HCT116 (cell line): ENCODE data around the gene NCLN. TPM values are rescaled to one million over a fixed set of nuclear protein-coding genes. Genes with fewer than 3 reads are reported as not detected.
A peak's percentile ranks its signal among the peaks of the same experiment; 100 is the strongest.

Source experiments
- ATAC-seq: fragments of 200-7000 bp; cut with Tn5 transposase; 2 replicates; pipeline ENCODE4 v1.9.1; 2020; ENCODE audit warnings: mild to moderate bottlenecking, moderate library complexity
- BruUV-seq: library from RNA; stranded (reverse); fragments of 400-500 nt; replicated peaks from 2 replicates; lab custom pipeline; 2021; lab: Mats Ljungman, UMichigan
- CTCF ChIA-PET: fragments of 300-600 bp; sonication (Branson Sonifier 250); formaldehyde crosslinking; loops from one replicate; lab custom pipeline; 2021; ENCODE audit warnings: antibody characterized with exemption; lab: Charles Lee
- POLR2A ChIA-PET: fragments of 300-600, 350-600 bp; sonication (Branson Sonifier 250); formaldehyde crosslinking; loops from one replicate; lab custom pipeline; 2021; ENCODE audit warnings: antibody characterized with exemption; lab: Charles Lee
- RAD21 ChIA-PET, 2 experiments: fragments of 300-600 bp; sonication (Branson Sonifier 250); formaldehyde crosslinking; loops; one replicate each; lab custom pipeline; 2023; ENCODE audit warnings: low total read pairs in 2 of 2; ENCODE audit not compliant: uncharacterized antibody in 2 of 2, unreplicated experiment in 2 of 2, low non-redundant PET in 1 of 2; lab: Charles Lee
- DNase-seq: peaks from one replicate; pipeline ENCODE4 v3.0.0-alpha.2; 2010; ENCODE audit warnings: low read depth, low spot score
- H2AFZ ChIP-seq: fragments of 200-600 bp; shearing (Covaris generic), sonication (generic); 2 replicates; pipeline ENCODE4 v1.6.1; 2017; ENCODE audit warnings: low read depth, mixed run types, mixed read lengths, antibody characterized with exemption, low read length; ENCODE audit not compliant: poor library complexity, severe bottlenecking
- H3K27ac ChIP-seq: 2 replicates; pipeline ENCODE4 v1.5.1; 2012; ENCODE audit warnings: low read depth, low read length
- H3K27me3 ChIP-seq: fragments of 200-600 bp; sonication (generic); 2 replicates; pipeline ENCODE4 v1.6.1; 2016; ENCODE audit warnings: mixed run types, low read length, mixed read lengths; ENCODE audit not compliant: insufficient read depth
- H3K36me3 ChIP-seq, 2 experiments: fragments of 200-500 bp in 1 of 2; fragments of 200-600 bp in 1 of 2; sonication (Bioruptor generic) in 1 of 2; sonication (generic) in 1 of 2; 2 replicates each; pipeline versions ENCODE4 v1.5.1 to v1.6.1; 2014 to 2016; ENCODE audit warnings: low read length in 2 of 2, inconsistent platforms in 1 of 2, mixed read lengths in 1 of 2, mixed run types in 1 of 2; ENCODE audit not compliant: insufficient read depth in 2 of 2, control insufficient read depth in 1 of 2
- H3K4me1 ChIP-seq, 2 experiments: fragments of 200-600 bp in 1 of 2; sonication (generic) in 1 of 2; 2 replicates each; pipeline versions ENCODE4 v1.5.1 to v1.6.1; 2012 to 2017; ENCODE audit warnings: low read length in 2 of 2, inconsistent platforms in 1 of 2, mild to moderate bottlenecking in 1 of 2, mixed read lengths in 1 of 2, mixed run types in 1 of 2, moderate library complexity in 1 of 2; ENCODE audit not compliant: insufficient read depth in 2 of 2, control insufficient read depth in 1 of 2
- H3K4me2 ChIP-seq: fragments of 200-600 bp; sonication (generic); 2 replicates; pipeline ENCODE4 v1.6.1; 2017; ENCODE audit warnings: mixed run types, low read length, mixed read lengths
- H3K4me3 ChIP-seq, 2 experiments: fragments of 200-600 bp in 1 of 2; sonication (generic) in 1 of 2; replicated peaks in 1 of 2; 2 replicates each; pipeline ENCODE4 v1.5.1; 2011 to 2016; ENCODE audit warnings: low read length in 2 of 2, control low read depth in 1 of 2, low read depth in 1 of 2, mild to moderate bottlenecking in 1 of 2, mixed read lengths in 1 of 2, mixed run types in 1 of 2
- H3K79me2 ChIP-seq: fragments of 200-600 bp; sonication (generic); 2 replicates; pipeline ENCODE4 v1.6.1; 2017; ENCODE audit warnings: mild to moderate bottlenecking, mixed run types, low read length, moderate library complexity, mixed read lengths; ENCODE audit not compliant: insufficient read depth
- H3K9ac ChIP-seq: fragments of 200-600 bp; sonication (generic); 2 replicates; pipeline ENCODE4 v1.6.1; 2016; ENCODE audit warnings: low read length, mixed read lengths
- H3K9me2 ChIP-seq: fragments of 200-600 bp; sonication (generic), shearing (Covaris generic); 2 replicates; pipeline ENCODE4 v1.6.1; 2017; ENCODE audit warnings: mixed run types, mild to moderate bottlenecking, moderate library complexity; ENCODE audit not compliant: insufficient read depth
- H3K9me3 ChIP-seq, 2 experiments: fragments of 200-500 bp in 1 of 2; fragments of 200-600 bp in 1 of 2; sonication (Bioruptor generic) in 1 of 2; sonication (generic) in 1 of 2; 2 replicates each; pipeline ENCODE4 v1.6.1; 2014 to 2017; ENCODE audit warnings: low read length in 2 of 2, mixed read lengths in 2 of 2, inconsistent platforms in 1 of 2, low read depth in 1 of 2, mild to moderate bottlenecking in 1 of 2, mixed run types in 1 of 2, moderate library complexity in 1 of 2; ENCODE audit not compliant: control insufficient read depth in 1 of 2, insufficient read depth in 1 of 2
- H4K20me1 ChIP-seq: fragments of 200-600 bp; sonication (generic), shearing (Covaris generic); 2 replicates; pipeline ENCODE4 v1.6.1; 2017; ENCODE audit warnings: mixed run types, mild to moderate bottlenecking, moderate library complexity; ENCODE audit not compliant: insufficient read depth
- CBX3 ChIP-seq: IDR thresholded peaks from 2 replicates; pipeline ENCODE4 v1.6.1; 2012; ENCODE audit warnings: low read depth
- CEBPB ChIP-seq: IDR thresholded peaks from 2 replicates; pipeline ENCODE4 v1.6.1; 2012; ENCODE audit warnings: low read depth
- CTCF ChIP-seq, 3 experiments: fragments of 200-600 bp in 1 of 3; sonication (generic) in 1 of 3; IDR thresholded peaks in 2 of 3; conservative IDR thresholded peaks in 1 of 3; 2 replicates each; pipeline ENCODE4 v1.5.1; 2012 to 2017; ENCODE audit warnings: low read depth in 2 of 3, low read length in 2 of 3, antibody characterized with exemption in 1 of 3, borderline replicate concordance in 1 of 3, control low read depth in 1 of 3, mild to moderate bottlenecking in 1 of 3, mixed read lengths in 1 of 3, mixed run types in 1 of 3, moderate library complexity in 1 of 3; ENCODE audit not compliant: insufficient read depth in 1 of 3
- EGR1 ChIP-seq: IDR thresholded peaks from 2 replicates; pipeline ENCODE4 v1.6.1; 2012; ENCODE audit warnings: low read depth
- ELF1 ChIP-seq: IDR thresholded peaks from 2 replicates; pipeline ENCODE4 v1.6.1; 2012; ENCODE audit warnings: low read depth, borderline replicate concordance
- EZH2 ChIP-seq: fragments of 200-600 bp; sonication (generic); IDR thresholded peaks from 2 replicates; pipeline ENCODE4 v1.6.1; 2017; ENCODE audit warnings: antibody characterized with exemption, mixed run types
- EZH2phosphoT487 ChIP-seq: fragments of 200-600 bp; IDR thresholded peaks from 2 replicates; pipeline ENCODE4 v1.6.1; 2018; ENCODE audit warnings: antibody characterized with exemption, borderline replicate concordance
- FOSL1 ChIP-seq: IDR thresholded peaks from 2 replicates; pipeline ENCODE4 v1.6.1; 2012; ENCODE audit warnings: low read depth
- POLR2A ChIP-seq: IDR thresholded peaks from 2 replicates; pipeline ENCODE4 v1.7.0; 2011; ENCODE audit warnings: borderline replicate concordance; ENCODE audit not compliant: insufficient read depth, insufficient read length; ENCODE audit errors: extremely low read depth
- SIN3A ChIP-seq: IDR thresholded peaks from 2 replicates; pipeline ENCODE4 v1.6.1; 2012; ENCODE audit warnings: low read depth
- SP1 ChIP-seq: IDR thresholded peaks from 2 replicates; pipeline ENCODE4 v1.6.1; 2012; ENCODE audit warnings: low read depth
- SRF ChIP-seq: IDR thresholded peaks from 2 replicates; pipeline ENCODE4 v1.6.1; 2012; ENCODE audit warnings: low read depth
- TCF7L2 ChIP-seq: IDR thresholded peaks from 2 replicates; pipeline ENCODE4 v1.7.0; 2011; ENCODE audit warnings: borderline replicate concordance, inconsistent platforms; ENCODE audit not compliant: insufficient read depth, insufficient read length; ENCODE audit errors: extremely low read depth
- YY1 ChIP-seq: IDR thresholded peaks from 2 replicates; pipeline ENCODE4 v1.6.1; 2011; ENCODE audit warnings: low read length, low read depth, moderate library complexity, mild to moderate bottlenecking; ENCODE audit not compliant: insufficient replicate concordance; ENCODE audit errors: extremely low read depth
- ZBTB33 ChIP-seq: IDR thresholded peaks from 2 replicates; pipeline ENCODE4 v1.6.1; 2011; ENCODE audit warnings: mild to moderate bottlenecking, low read length, moderate library complexity; ENCODE audit not compliant: insufficient replicate concordance; ENCODE audit errors: extremely low read depth
- ZFX ChIP-seq: fragments of 450-650 bp; IDR thresholded peaks from 2 replicates; pipeline ENCODE4 v1.6.1; 2017
- ZNF274 ChIP-seq: fragments of 200-500 bp; sonication (Bioruptor generic); IDR thresholded peaks from 2 replicates; pipeline ENCODE4 v1.6.1; 2014; ENCODE audit warnings: mild to moderate bottlenecking, low read depth, low read length, inconsistent platforms
- intact Hi-C: fragments of 100-400 bp; cut with micrococcal nuclease; formaldehyde crosslinking; loops from 2 replicates; pipeline ENCODE4 v1.10.0; 2022
- total RNA-seq: library from RNA; stranded (reverse); gene quantifications from one replicate; pipeline ENCODE4 v1.2.1, GENCODE V29; 2021; ENCODE audit not compliant: unreplicated experiment
- TF ChIP-seq, protein P1 (sequence below): IDR thresholded peaks from 2 replicates; pipeline ENCODE4 v1.6.1; 2012

The NCLN gene
- total RNA-seq, 1 experiment from 2014 or later, result 119 TPM

DNA sequence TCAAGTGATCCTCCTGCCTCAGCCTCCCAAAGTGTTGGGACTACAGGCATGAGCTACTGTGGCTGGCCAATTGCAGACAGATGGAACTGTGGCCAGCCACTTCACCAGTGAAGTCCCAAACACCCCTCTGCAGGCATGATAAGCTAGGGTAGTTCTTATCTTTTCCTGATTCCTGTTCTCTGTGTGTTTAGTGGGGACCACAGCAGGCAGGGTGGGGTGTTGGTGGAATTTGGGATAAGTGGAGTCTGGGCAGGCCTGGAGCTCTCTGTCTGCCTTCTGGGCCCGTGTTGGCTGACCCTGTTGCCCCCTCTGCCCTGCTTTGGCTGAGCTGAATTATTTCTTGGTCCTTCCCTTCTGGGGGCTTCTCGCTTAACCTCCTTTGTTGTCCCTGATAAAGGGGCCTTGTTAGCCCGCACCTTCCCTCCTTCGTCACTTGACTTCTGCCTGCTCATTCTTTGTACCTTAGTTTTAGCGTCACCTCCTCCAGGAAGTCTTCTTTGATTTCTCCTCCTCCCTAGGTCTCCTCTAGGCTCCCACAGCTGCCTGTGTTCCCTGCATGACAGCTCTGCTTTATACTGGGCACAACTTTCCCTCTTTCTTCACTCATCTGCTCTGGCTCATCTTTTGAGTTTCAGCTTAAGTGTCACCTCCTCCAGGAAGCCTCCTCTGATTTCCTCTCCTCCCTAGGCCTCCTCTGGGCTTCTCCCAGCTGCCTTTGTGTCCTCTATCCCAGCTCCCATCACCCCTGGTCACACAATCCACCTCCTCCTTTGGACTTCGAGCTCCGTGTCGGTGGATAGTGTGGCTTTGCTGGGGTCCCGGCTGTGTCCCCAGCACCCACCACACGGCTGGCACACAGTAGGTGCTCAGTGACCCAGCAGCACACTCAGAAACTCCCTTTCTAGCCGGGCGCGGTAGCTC, 1.7 kb upstream of the NCLN start:
- intact Hi-C loops, result no loop called here
- Histone ChIP-seq H4K20me1 (no peaks in the 10 kb centered on the region; the same call in 1 of the 2 replicates), H3K27me3 (no peaks in the 10 kb centered on the region), H3K4me2 (peak overlapping the region; percentile 76), H3K27ac (peak overlapping the region; percentile 83; the same call in 1 of the 2 replicates), H3K79me2 (peaks cover 32% of the 10 kb centered on the region), H3K4me1 (peaks cover 12 to 26% of the 10 kb centered on the region in 2 experiments; a peak in 3 of 4 replicates), H3K9ac (peak overlapping the region; percentile 53; the same call in 1 of the 2 replicates), H3K9me2 (no peaks in the 10 kb centered on the region), H3K9me3 (no peaks in the 10 kb centered on the region), H3K36me3 (peaks cover 0 to 17% of the 10 kb centered on the region in 2 experiments; a peak in 1 of 4 replicates), H3K4me3 (peak overlapping the region in 1 of 2 experiments; percentile 94; a peak in 1 of 4 replicates), H2AFZ (peak overlapping the region; percentile 88)
- ChIA-PET CTCF (interaction anchor here (0.6 to 1.9 kb wide), 2 partner anchors 224 to 233 kb away, joined by 3 to 7 read pairs; no protein-coding TSS in a partner anchor), RAD21 (no interaction called here), POLR2A (interaction anchor here (1.2 kb wide), 1 partner anchor 233 kb away, joined by 3 read pairs; no protein-coding TSS in a partner anchor)
- DNase-seq (no peak), ATAC-seq (no peak)
- TF ChIP-seq EZH2, result no peak
- TF ChIP-seq ELF1, result no peak
- no peak for TF ChIP-seq CBX3
- TF ChIP-seq ZFX, result no peak
- TF ChIP-seq ZBTB33, result no peak
- no peak for TF ChIP-seq POLR2A
- no peak for TF ChIP-seq FOSL1
- TF ChIP-seq CTCF (IDR thresholded peaks at IDR 0.05 in 2 of 3, conservative IDR thresholded peaks at IDR 0.05 in 1 of 3; ENCODE audit: borderline replicate concordance in 1 of 3, insufficient read depth in 1 of 3, low read depth in 2 of 3, low read length in 2 of 3), result no peak
- no peak for TF ChIP-seq EGR1
- TF ChIP-seq EZH2phosphoT487, result no peak
- TF ChIP-seq YY1, result no peak
- TF ChIP-seq CEBPB, result no peak
- TF ChIP-seq TCF7L2, result no peak
- TF ChIP-seq SP1, result no peak
- TF ChIP-seq SIN3A, result no peak
- no peak for TF ChIP-seq ZNF274
- TF ChIP-seq SRF, result no peak
- TF ChIP-seq, protein P1, sequence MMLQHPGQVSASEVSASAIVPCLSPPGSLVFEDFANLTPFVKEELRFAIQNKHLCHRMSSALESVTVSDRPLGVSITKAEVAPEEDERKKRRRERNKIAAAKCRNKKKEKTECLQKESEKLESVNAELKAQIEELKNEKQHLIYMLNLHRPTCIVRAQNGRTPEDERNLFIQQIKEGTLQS, result no peak
- no TSS peak for BruUV-seq
